D721Med (cell line): ENCODE data around the gene CYP1A2.
"Not testable (repeated sequence)": the region's sequence is repeated elsewhere in the genome, so short reads cannot be mapped to it uniquely, and the experiment has no call there.

Source experiments
- DNase-seq: peaks from one replicate; pipeline ENCODE4 v3.0.0; 2011; ENCODE audit warnings: low spot score; ENCODE audit not compliant: insufficient read length
- FAIRE-seq: peaks from 2 replicates; lab custom pipeline; 2011; peaks lifted over from hg19 to GRCh38; lab: Jason Lieb, UNC
- CTCF ChIP-seq: IDR thresholded peaks from 2 replicates; pipeline ENCODE4 v1.5.1; 2012; ENCODE audit warnings: mild to moderate bottlenecking, control low read depth; ENCODE audit not compliant: insufficient read depth; ENCODE audit errors: missing control alignments

Gene CYP1A2

GRCh38 chr15:74785194-74786032 is 36.8 kb downstream of the CYP1A2 start:
- DNase-seq (no peak), FAIRE-seq (no peak)
- TF ChIP-seq CTCF, result no peak

GRCh38 chr15:74786081-74786480 is 37.4 kb downstream of the CYP1A2 start:
- DNase-seq, FAIRE-seq: not testable (repeated sequence)

- FAIRE-seq (no peak), DNase-seq (no peak)
- no peak for TF ChIP-seq CTCF
These were observed 38.0 kb downstream of the CYP1A2 start for GRCh38 chr15:74786551-74787165.

GRCh38 chr15:74787251-74788041 is 38.8 kb downstream of the CYP1A2 start:
- FAIRE-seq (no peak), DNase-seq (no peak)
- peak; percentile 0 for TF ChIP-seq CTCF

GRCh38 chr15:74788042-74788682 is 39.5 kb downstream of the CYP1A2 start:
- DNase-seq (no peak), FAIRE-seq (no peak)
- TF ChIP-seq CTCF, result no peak

- no peak for TF ChIP-seq CTCF
- no peak for FAIRE-seq
- no peak for DNase-seq
These were observed 40.1 kb downstream of the CYP1A2 start for GRCh38 chr15:74788683-74789151.

- no peak for DNase-seq
These were observed 40.6 kb downstream of the CYP1A2 start for GRCh38 chr15:74789171-74789631.

More at GRCh38 chr15:74789171-74789631, 40.6 kb downstream of the CYP1A2 start:
- no peak for FAIRE-seq
- TF ChIP-seq CTCF, result no peak
